ENCODE data around the gene DNAJC30.
A peak's percentile ranks its signal among the peaks of the same experiment; 100 is the strongest.
"Not testable (repeated sequence)": the region's sequence is repeated elsewhere in the genome, so short reads cannot be mapped to it uniquely, and the experiment has no call there.

The DNAJC30 gene

GRCh38 chr7:73683056-73683787, at the start of gene DNAJC30, which contains the start of gene BUD23:
Gene DNAJC30, minus strand, starts transcription at chr7:73683453. Its CDS starts 30 bp downstream, at chr7:73683423.
Gene BUD23, plus strand, starts transcription at chr7:73683597. Its CDS starts 29 bp downstream, at chr7:73683626.
- peak; percentile 95 for DNase-seq

GRCh38 chr7:73732397-73732796, 49.1 kb upstream of the DNAJC30 start:
- DNase-seq, result no peak

- no peak for DNase-seq
Measured at GRCh38 chr7:73730485-73730884, 47.2 kb upstream of the DNAJC30 start.

GRCh38 chr7:73728551-73728950, 45.3 kb upstream of the DNAJC30 start:
- no peak for DNase-seq

- DNase-seq, result no peak
Measured at GRCh38 chr7:73727952-73728351, 44.7 kb upstream of the DNAJC30 start.

- no peak for DNase-seq
Measured at GRCh38 chr7:73726083-73726466, 42.8 kb upstream of the DNAJC30 start.

- DNase-seq, result no peak
Measured at GRCh38 chr7:73723813-73724212, 40.6 kb upstream of the DNAJC30 start.

GRCh38 chr7:73722785-73723184, 39.5 kb upstream of the DNAJC30 start:
- no peak for DNase-seq

GRCh38 chr7:73722182-73722581, 38.9 kb upstream of the DNAJC30 start:
- not testable (repeated sequence) for DNase-seq

- peak; percentile 47 for DNase-seq
Measured at GRCh38 chr7:73721377-73721817, 38.1 kb upstream of the DNAJC30 start.

- not testable (repeated sequence) for DNase-seq
Measured at GRCh38 chr7:73720443-73720842, 37.2 kb upstream of the DNAJC30 start.

GRCh38 chr7:73719806-73720169, 36.5 kb upstream of the DNAJC30 start:
- DNase-seq, result no peak

GRCh38 chr7:73718905-73719805, 35.9 kb upstream of the DNAJC30 start, which contains the start of gene STX1A:
Gene STX1A, minus strand, starts transcription at chr7:73719669. Its CDS starts 38 bp downstream, at chr7:73719631.
- peak; percentile 73 for DNase-seq

- DNase-seq, result no peak
Measured at GRCh38 chr7:73718438-73718881, 35.2 kb upstream of the DNAJC30 start.

- DNase-seq, result no peak
Measured at GRCh38 chr7:73717991-73718405, 34.7 kb upstream of the DNAJC30 start.

- DNase-seq, result no peak
Measured at GRCh38 chr7:73717025-73717807, 34.0 kb upstream of the DNAJC30 start.

GRCh38 chr7:73716318-73716890, 33.2 kb upstream of the DNAJC30 start:
- DNase-seq, result no peak

GRCh38 chr7:73715648-73716317, 32.5 kb upstream of the DNAJC30 start:
- peak; percentile 80 for DNase-seq

- DNase-seq, result not testable (repeated sequence)
Measured at GRCh38 chr7:73713319-73713718, 30.1 kb upstream of the DNAJC30 start.

GRCh38 chr7:73712773-73713172, 29.5 kb upstream of the DNAJC30 start:
- no peak for DNase-seq

- no peak for DNase-seq
Measured at GRCh38 chr7:73708961-73709549, 25.8 kb upstream of the DNAJC30 start.

Data from NCI-H345 (cell line).